GM12891 (cell line): ENCODE measurements around the gene TARS1.

Experiments
- DNase-seq: peaks from one replicate; pipeline ENCODE4 v3.0.0; 2011; ENCODE audit warnings: low spot score; ENCODE audit not compliant: insufficient read length
- FAIRE-seq: peaks from 2 replicates; lab custom pipeline; 2011; peaks lifted over from hg19 to GRCh38; lab: Jason Lieb, UNC
- PAX5 ChIP-seq: IDR thresholded peaks from 2 replicates; pipeline ENCODE4 v1.6.1; 2011; ENCODE audit warnings: low read length, moderate library complexity, mild to moderate bottlenecking; ENCODE audit not compliant: insufficient read depth, severe bottlenecking
- POLR2A ChIP-seq: IDR thresholded peaks from 2 replicates; pipeline ENCODE4 v1.6.1; 2011; ENCODE audit warnings: low read depth, low read length, control low read depth
- POLR2AphosphoS5 ChIP-seq: IDR thresholded peaks from 2 replicates; pipeline ENCODE4 v1.6.1; 2011; ENCODE audit warnings: low read depth, low read length, control low read depth
- POU2F2 ChIP-seq: IDR thresholded peaks from 2 replicates; pipeline ENCODE4 v1.6.1; 2011; ENCODE audit warnings: low read depth, mild to moderate bottlenecking, control low read depth, low read length, moderate library complexity
- SPI1 ChIP-seq: IDR thresholded peaks from 2 replicates; pipeline ENCODE4 v1.6.1; 2011; ENCODE audit warnings: low read depth, low read length, control low read depth
- TAF1 ChIP-seq: IDR thresholded peaks from 2 replicates; pipeline ENCODE4 v1.6.1; 2011; ENCODE audit warnings: low read depth, low read length, control low read depth

Gene TARS1

DNA sequence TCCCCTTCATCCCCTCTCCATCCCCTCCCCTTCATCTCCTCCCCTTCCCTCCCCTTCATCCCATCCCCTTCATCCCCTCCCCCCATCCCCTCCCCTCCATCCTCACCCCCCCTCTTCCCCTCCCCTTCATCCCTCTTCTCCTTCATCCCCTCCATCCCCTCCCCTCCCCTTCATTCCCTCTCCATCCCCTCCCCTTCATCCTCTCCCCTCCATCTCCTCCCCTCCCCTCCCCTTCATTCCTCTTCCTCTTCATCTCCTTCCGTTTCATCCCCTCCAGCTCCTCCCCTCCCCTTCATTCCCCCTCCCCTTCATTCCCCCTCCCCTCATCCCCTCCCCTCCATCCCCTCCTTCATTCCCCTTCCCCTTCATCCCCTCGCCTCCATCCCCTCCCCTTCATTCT is 40.1 kb downstream of the TARS1 start:
- TF ChIP-seq TAF1 (no peak), POU2F2 (no peak), POLR2A (no peak), SPI1 (no peak), POLR2AphosphoS5 (no peak), PAX5 (no peak)
- FAIRE-seq (no peak), DNase-seq (no peak)

DNA sequence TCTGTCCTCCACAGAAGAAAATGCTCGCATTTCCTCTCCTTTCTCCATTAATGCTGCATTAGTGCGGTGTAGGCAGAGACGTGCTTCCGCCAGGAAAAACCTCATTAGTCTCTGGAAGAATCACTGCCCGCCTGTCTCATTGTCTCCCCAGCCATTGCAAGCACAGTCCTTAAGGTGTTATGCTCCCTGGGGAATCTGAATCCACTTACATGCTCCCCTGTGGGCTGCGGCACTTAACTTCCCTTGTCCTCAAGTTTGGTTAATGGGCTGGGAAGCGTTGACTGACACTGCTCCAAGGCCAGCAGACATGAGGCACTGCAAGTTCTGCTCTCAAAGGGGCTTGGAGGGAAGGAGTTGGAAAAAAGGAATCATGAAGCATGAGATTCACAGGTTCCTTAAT is 41.6 kb downstream of the TARS1 start:
- no peak for FAIRE-seq
- no peak for DNase-seq
- no peak for TF ChIP-seq PAX5
- no peak for TF ChIP-seq POLR2AphosphoS5
- TF ChIP-seq POU2F2 = no peak
- no peak for TF ChIP-seq TAF1
- no peak for TF ChIP-seq SPI1
- TF ChIP-seq POLR2A = no peak

DNA sequence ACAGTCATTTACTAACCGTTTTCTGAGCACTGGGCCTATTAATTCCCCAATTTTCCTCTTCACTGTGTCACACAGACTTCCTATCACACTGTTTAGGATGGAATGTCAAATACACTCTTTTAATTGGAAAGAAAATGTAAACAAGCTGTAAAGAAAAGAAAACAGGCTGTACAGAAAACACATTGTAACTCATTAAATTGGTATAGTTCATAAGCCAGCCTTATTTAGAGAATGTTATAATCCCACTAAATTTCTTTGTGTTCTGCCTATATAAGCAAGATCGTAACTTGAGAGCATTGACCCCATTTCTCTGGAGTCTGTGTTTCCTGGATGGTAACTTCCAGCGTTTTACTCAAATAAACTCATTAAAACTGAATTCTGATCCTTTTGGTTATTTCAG is 46.5 kb downstream of the TARS1 start:
- FAIRE-seq (no peak), DNase-seq (no peak)
- TF ChIP-seq POLR2AphosphoS5 (no peak), POU2F2 (no peak), POLR2A (no peak), SPI1 (no peak), TAF1 (no peak), PAX5 (no peak)

DNA sequence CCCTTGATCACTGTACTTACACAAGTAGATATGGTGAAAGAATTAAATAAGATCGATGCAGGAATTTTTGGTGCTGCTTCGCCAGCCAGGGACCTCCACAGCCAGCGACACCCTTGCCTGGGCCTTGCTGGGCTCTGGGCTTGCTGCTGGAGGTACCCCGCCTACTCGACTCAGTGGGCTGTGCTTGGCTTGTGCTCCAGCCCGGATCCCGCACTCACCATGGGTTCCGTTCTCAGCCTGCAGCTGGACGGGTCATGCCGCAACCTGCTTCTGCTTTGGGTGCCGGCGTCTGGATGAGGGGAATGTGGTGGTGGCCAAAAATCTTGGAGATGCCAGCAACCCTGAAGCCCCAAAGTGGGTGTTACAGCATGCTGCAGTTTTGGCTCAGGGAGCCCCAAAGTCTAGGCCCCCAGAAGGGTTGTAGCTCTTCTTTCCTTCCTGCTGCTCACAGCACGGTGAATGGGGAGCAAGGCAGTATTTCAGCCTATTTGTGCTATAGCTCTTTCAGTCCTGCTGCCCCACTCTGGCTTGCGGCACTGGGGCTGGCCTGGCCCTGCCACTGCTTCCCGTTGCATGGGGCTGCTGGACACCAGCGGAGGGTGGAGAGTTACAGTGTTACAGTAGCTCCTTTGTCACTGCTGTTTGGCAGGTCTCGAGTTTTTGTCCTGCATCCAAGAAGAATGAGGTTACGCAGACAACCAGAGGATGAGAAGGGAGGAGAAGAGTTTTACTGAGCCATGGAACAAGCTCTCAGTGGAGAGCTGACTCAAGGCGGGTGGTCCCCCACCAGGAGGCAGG is 48.0 kb downstream of the TARS1 start:
- TF ChIP-seq POU2F2 (no peak), TAF1 (no peak), POLR2AphosphoS5 (no peak), SPI1 (no peak), PAX5 (no peak), POLR2A (no peak)

DNA sequence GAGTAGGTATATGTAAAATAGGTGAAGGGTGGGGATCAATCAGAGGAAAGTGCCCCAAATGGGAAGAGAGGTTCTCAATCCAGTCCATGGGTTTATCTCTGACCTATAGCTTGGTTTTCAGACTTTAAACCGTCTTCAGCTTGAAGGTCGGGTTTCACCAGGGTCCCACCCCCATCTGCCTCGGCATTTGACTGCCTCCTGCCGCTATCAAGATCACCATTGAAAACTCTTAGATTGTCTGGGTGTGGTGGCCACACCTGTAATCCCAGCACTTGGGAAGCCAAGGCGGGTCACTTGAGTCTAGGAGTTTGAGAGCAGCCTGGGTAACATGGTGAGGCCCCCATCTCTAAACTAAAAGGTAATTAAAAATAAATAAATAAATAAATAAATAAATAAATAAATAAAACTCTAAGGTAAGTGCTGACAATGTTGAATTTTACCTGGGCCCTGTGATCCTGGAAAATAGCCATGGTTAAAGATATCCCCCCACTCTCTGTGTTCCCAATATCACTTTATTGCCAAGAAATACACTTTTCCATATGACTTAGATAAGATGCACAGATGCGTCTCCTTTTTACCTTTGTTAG is 48.8 kb downstream of the TARS1 start:
- no peak for TF ChIP-seq TAF1
- TF ChIP-seq PAX5 = no peak
- no peak for TF ChIP-seq POLR2AphosphoS5
- TF ChIP-seq POLR2A = no peak
- TF ChIP-seq POU2F2 = no peak
- no peak for TF ChIP-seq SPI1
- DNase-seq = no peak
- no peak for FAIRE-seq

More for the DNA sequence above, 48.0 kb downstream of the TARS1 start:
- DNase-seq (no peak), FAIRE-seq (no peak)

DNA sequence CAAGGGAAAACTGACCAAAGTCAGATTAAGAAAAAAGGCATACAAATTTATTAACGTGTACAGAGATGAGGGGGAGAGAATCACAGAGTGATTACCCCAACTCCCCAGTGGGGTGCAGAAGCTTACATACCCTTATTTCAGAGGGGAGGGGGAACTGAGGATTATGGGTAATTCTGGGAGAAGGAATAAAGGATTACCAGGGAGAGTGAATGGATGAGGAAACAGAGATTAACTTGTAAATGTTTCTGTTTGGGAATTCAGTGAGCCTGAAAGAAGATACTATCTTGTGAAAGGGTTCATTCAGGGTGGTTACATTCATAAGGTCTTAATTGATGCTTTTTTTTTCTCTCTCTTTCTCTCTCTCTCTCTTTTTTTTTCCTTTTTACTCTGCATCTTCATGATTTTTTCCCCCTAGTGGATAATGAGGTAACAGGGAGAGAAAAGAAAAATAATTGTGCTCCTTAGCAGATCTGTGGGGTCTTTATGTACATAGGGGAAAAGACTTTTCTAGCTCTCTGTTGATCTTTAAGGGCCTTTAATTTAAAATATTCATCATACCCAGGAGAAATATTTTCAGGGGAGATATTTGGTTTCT is 49.4 kb downstream of the TARS1 start:
- FAIRE-seq (no peak), DNase-seq (no peak)
- no peak for TF ChIP-seq POLR2A
- TF ChIP-seq PAX5 = no peak
- TF ChIP-seq POU2F2 = no peak
- TF ChIP-seq TAF1 = no peak

DNA sequence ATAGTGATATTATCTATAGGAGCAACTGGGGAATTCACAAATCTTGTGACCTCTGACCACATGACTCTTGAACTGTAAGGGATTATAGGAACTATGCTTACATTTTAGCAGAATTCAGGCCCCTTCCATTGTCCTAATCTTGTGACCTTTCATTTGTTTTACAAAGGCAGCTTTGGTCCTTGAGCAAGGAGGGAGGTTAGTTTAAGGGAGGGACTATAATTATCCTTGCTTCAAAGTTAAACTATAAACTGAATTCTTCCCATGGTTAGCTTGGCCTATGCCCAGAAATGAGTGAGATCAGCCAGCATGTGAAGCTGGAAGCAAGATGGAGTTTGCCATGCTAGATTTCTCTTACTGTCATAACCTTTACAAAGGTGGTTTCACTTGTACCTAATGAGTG is 51.2 kb downstream of the TARS1 start:
- FAIRE-seq (no peak), DNase-seq (no peak)
- TF ChIP-seq TAF1 (no peak), POLR2AphosphoS5 (no peak), POLR2A (no peak), PAX5 (no peak), SPI1 (no peak), POU2F2 (no peak)

DNA sequence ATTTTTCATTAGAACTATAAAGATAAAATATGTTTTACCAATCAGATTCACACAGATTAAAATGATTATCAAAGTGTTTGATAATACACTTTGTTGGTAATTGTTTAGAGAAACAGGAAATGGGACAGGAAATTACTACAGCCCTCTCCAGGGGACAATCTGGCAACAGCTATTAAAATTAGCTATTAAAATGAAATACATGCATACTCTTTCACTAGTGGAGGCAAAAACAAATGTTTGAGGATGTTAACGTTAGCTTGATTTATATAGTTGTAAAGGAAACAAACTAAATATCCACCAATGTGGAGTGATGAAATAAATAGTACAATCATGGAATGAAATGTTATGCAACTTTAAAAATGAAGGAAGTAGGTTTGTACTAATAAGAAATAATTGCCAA is 53.7 kb downstream of the TARS1 start:
- DNase-seq (no peak), FAIRE-seq (no peak)
- no peak for TF ChIP-seq POLR2A
- TF ChIP-seq SPI1 = no peak
- TF ChIP-seq PAX5 = no peak
- no peak for TF ChIP-seq POU2F2
- no peak for TF ChIP-seq POLR2AphosphoS5
- no peak for TF ChIP-seq TAF1

DNA sequence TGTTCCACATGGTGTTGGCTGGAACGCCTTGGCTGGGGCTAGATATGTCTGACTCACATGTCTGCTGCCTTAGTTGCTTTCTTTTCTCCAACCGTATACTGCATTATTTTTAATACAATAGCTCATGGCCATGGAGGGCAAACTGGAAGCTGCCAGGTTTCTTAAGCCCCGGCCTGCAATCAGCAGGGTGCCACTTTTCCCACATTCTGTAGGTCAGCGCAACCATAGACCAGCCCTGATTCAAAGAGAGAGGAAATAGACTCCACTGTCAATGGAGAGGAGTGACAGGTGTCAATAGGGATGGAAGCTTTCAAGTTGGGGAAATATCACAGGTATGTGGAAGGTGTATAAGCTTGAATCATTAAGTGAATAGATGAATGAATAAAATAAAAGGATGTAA is 60.5 kb downstream of the TARS1 start:
- DNase-seq = no peak
- TF ChIP-seq PAX5 (no peak), POLR2A (no peak), POU2F2 (no peak), SPI1 (no peak), POLR2AphosphoS5 (no peak), TAF1 (no peak)
- FAIRE-seq = no peak
